ENCODE measurements around the gene CLSTN2. TPM values are rescaled to one million over a fixed set of nuclear protein-coding genes. Genes with fewer than 3 reads are reported as not detected.

The CLSTN2 gene
- total RNA-seq, 1 experiment from 2014 or later = 0.68 TPM

DNA sequence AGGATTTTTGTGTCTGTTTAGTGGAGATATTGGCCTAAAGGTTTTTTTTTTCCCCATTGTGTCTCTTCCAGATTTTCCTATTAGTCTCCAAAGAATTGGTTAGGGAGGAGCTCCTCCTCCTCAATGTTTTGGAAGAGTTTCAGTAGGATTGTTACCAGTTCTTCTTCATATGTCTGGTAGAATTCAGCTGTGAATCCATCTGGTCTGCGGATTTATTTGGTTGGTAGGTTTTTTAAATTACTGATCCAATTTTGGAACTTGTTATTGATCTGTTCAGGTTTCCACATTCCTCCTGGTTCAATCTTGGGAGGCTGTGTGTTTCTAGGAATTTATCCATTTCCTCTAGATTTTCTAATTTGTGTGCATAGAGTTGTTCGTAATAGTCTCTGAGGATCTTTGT is 222.2 kb downstream of the CLSTN2 start:
- Histone ChIP-seq H3K4ac (ENCODE audit: low read depth, low read length) (no peak overlapping the region), H3K18ac (ENCODE audit: insufficient read length, low read depth, low read length) (no peak overlapping the region), H2BK5ac (ENCODE audit: insufficient read length, low read length) (no peak overlapping the region), H3K9me3 (ENCODE audit: control insufficient read depth, low read depth, low read length) (no peaks in the 10 kb centered on the region), H3T11ph (ENCODE audit: low read length) (no peak overlapping the region), H4K5ac (ENCODE audit: insufficient read length, low read depth, low read length) (no peak overlapping the region), H4K20me1 (ENCODE audit: control insufficient read depth, insufficient read depth, insufficient read length) (no peaks in the 10 kb centered on the region), H2BK15ac (ENCODE audit: low read depth, low read length) (no peak overlapping the region), H2BK120ac (ENCODE audit: low read depth, low read length, poor library complexity, severe bottlenecking) (no peak overlapping the region), H2BK12ac (ENCODE audit: insufficient read length, low read depth, low read length) (no peak overlapping the region), H4K91ac (ENCODE audit: insufficient read length, low read depth, low read length) (no peak overlapping the region), H3K14ac (ENCODE audit: insufficient read depth, low read length) (no peak overlapping the region), H3K23me2 (ENCODE audit: insufficient read length, low read depth, low read length, poor library complexity, severe bottlenecking) (no peaks in the 10 kb centered on the region), H3K56ac (ENCODE audit: insufficient read length, low read depth, low read length) (no peak overlapping the region), H2AK5ac (ENCODE audit: insufficient read length, low read length) (no peak overlapping the region), H3K4me1 (ENCODE audit: insufficient read depth, low read length) (no peaks in the 10 kb centered on the region), H3K79me1 (ENCODE audit: insufficient read depth, low read depth, low read length, poor library complexity, severe bottlenecking) (no peaks in the 10 kb centered on the region), H3K9ac (ENCODE audit: extremely low read depth, insufficient read length, low read length) (no peak overlapping the region), H3K79me2 (ENCODE audit: insufficient read depth, low read length) (no peaks in the 10 kb centered on the region), H3K4me2 (ENCODE audit: insufficient read depth, insufficient read length, low read length) (no peak overlapping the region), H2AFZ (ENCODE audit: low read length) (no peak overlapping the region), H2BK20ac (ENCODE audit: low read depth, low read length, poor library complexity, severe bottlenecking) (no peak overlapping the region), H3K23ac (ENCODE audit: insufficient read length, low read depth, low read length) (no peak overlapping the region), H3K27me3 (ENCODE audit: insufficient read depth, low read length) (no peaks in the 10 kb centered on the region), H3K27ac (ENCODE audit: insufficient read length, low read depth, low read length) (no peak overlapping the region), H4K8ac (replicated peaks; ENCODE audit: insufficient read length, low read depth, low read length) (no peak overlapping the region)
- Mint-ChIP-seq H3K36me3 (ENCODE audit: insufficient read depth in 1 of 3, low read depth in 3 of 3) (no peaks in the 10 kb centered on the region; a peak in 1 of 7 replicates), H3K4me1 (peaks cover 7 to 16% of the 10 kb centered on the region in 2 experiments), H3K4me3 (no peak overlapping the region), H3K27me3 (ENCODE audit: low read depth) (no peaks in the 10 kb centered on the region), H3K27ac (no peak overlapping the region), H3K9me3 (no peaks in the 10 kb centered on the region; a peak in 1 of 5 replicates)
- TF ChIP-seq, protein P1, sequence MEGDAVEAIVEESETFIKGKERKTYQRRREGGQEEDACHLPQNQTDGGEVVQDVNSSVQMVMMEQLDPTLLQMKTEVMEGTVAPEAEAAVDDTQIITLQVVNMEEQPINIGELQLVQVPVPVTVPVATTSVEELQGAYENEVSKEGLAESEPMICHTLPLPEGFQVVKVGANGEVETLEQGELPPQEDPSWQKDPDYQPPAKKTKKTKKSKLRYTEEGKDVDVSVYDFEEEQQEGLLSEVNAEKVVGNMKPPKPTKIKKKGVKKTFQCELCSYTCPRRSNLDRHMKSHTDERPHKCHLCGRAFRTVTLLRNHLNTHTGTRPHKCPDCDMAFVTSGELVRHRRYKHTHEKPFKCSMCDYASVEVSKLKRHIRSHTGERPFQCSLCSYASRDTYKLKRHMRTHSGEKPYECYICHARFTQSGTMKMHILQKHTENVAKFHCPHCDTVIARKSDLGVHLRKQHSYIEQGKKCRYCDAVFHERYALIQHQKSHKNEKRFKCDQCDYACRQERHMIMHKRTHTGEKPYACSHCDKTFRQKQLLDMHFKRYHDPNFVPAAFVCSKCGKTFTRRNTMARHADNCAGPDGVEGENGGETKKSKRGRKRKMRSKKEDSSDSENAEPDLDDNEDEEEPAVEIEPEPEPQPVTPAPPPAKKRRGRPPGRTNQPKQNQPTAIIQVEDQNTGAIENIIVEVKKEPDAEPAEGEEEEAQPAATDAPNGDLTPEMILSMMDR (conservative IDR thresholded peaks at IDR 0.05) = no peak
- no CpG with 5 or more reads among the region's 2 CpGs for WGBS (ENCODE audit: extremely low coverage, insufficient read length, low lambda C conversion rate)
- DNase-seq = no peak

Measured in H9 (cell line).